Upper lobe of left lung (tissue), 4 donors: Measurements from ENCODE around the gene MAP4K2.

ENCODE experiments used
- CTCF ChIP-seq, 6 experiments: fragments of 450-650 bp in 4 of 6; fragments of 200-600 bp in 2 of 6; sonication (generic) in 2 of 6; IDR thresholded peaks; one replicate each; pipeline ENCODE4 v1.5.1; 2016 to 2019; ENCODE audit warnings: antibody characterized with exemption in 6 of 6
- POLR2A ChIP-seq, 4 donors: fragments of 450-650 bp; IDR thresholded peaks; one replicate each; pipeline ENCODE4 v1.5.1; 2016 to 2017; ENCODE audit warnings: antibody characterized with exemption in 4 of 4, mild to moderate bottlenecking in 2 of 4

- TF ChIP-seq CTCF (IDR thresholded peaks at IDR 0.05): no peak
- no peak for TF ChIP-seq POLR2A (IDR thresholded peaks at IDR 0.05)
These were observed 14.5 kb upstream of the MAP4K2 start for GRCh38 chr11:64817476-64817875.
